GM12878 (cell line): Measurements from ENCODE around the gene HDDC3. TPM values are rescaled to one million over a fixed set of nuclear protein-coding genes. Genes with fewer than 3 reads are reported as not detected.

Source experiments
- ATAC-seq: fragments of 200-7000 bp; cut with Tn5 transposase; 3 replicates; pipeline ENCODE4 v1.9.1; 2020; ENCODE audit warnings: mild to moderate bottlenecking, moderate library complexity
- BruUV-seq: library from RNA; stranded (reverse); fragments of 400-500 nt; replicated peaks from 2 replicates; lab custom pipeline; 2021; lab: Mats Ljungman, UMichigan
- CTCF ChIA-PET: fragments of 300-600 bp; sonication (Branson Sonifier 250); formaldehyde crosslinking; extraction: SDS; loops from one replicate; lab custom pipeline; 2021; ENCODE audit warnings: inconsistent platforms; lab: Yijun Ruan, JAX
- POLR2A ChIA-PET: fragments of 350-600 bp; formaldehyde crosslinking; extraction: SDS; loops from one replicate; lab custom pipeline; 2021; ENCODE audit warnings: inconsistent platforms; lab: Charles Lee
- RAD21 ChIA-PET: fragments of 300-600 bp; sonication (Branson Sonifier 250); formaldehyde crosslinking; loops from one replicate; lab custom pipeline; 2023; ENCODE audit warnings: antibody characterized with exemption; ENCODE audit not compliant: unreplicated experiment; lab: Charles Lee
- SMC1A ChIA-PET: fragments of 300-600 bp; sonication (Branson Sonifier 250); formaldehyde crosslinking; loops from one replicate; lab custom pipeline; 2023; ENCODE audit not compliant: unreplicated experiment, uncharacterized antibody; lab: Charles Lee
- DNase-seq: peaks from one replicate; pipeline ENCODE4 v3.0.0-alpha.2; 2011; ENCODE audit warnings: low read depth, low spot score
- FAIRE-seq: peaks from 3 replicates; lab custom pipeline; 2011; peaks lifted over from hg19 to GRCh38; lab: Jason Lieb, UNC
- H2AFZ ChIP-seq: 2 replicates; pipeline ENCODE4 v1.6.0; 2011; ENCODE audit warnings: low read depth, low read length, control low read depth; ENCODE audit not compliant: control insufficient read depth
- H3K27ac ChIP-seq: 2 replicates; pipeline ENCODE4 v1.5.1; 2011; ENCODE audit warnings: control low read depth; ENCODE audit not compliant: control insufficient read depth, insufficient read depth
- H3K27me3 ChIP-seq, 2 experiments: replicated peaks in 1 of 2; 2 replicates each; pipeline versions ENCODE4 v1.6.0 to v1.6.1; 2011; ENCODE audit warnings: low read length in 1 of 2; ENCODE audit not compliant: control insufficient read depth in 2 of 2, insufficient read depth in 2 of 2
- H3K36me3 ChIP-seq, 2 experiments: 2 replicates each; pipeline ENCODE4 v1.5.1; 2011; ENCODE audit warnings: low read length in 1 of 2; ENCODE audit not compliant: control insufficient read depth in 2 of 2, insufficient read depth in 2 of 2
- H3K4me1 ChIP-seq: 2 replicates; pipeline ENCODE4 v1.6.1; 2011; ENCODE audit warnings: mild to moderate bottlenecking, low read length, moderate library complexity, mixed read lengths; ENCODE audit not compliant: control insufficient read depth, insufficient read depth
- H3K4me2 ChIP-seq: 2 replicates; pipeline ENCODE4 v1.6.0; 2011; ENCODE audit warnings: control low read depth; ENCODE audit not compliant: control insufficient read depth, insufficient read depth
- H3K4me3 ChIP-seq: fragments of 200-600 bp; sonication (generic); 2 replicates; pipeline ENCODE4 v1.5.1; 2016
- H3K79me2 ChIP-seq: 2 replicates; pipeline ENCODE4 v1.6.0; 2011; ENCODE audit warnings: low read length; ENCODE audit not compliant: control insufficient read depth, insufficient read depth
- H3K9ac ChIP-seq: 2 replicates; pipeline ENCODE4 v1.8.0; 2011; ENCODE audit warnings: low read length, control low read depth, mixed read lengths; ENCODE audit not compliant: control insufficient read depth, insufficient read depth
- H3K9me3 ChIP-seq: replicated peaks from 3 replicates; pipeline ENCODE4 v1.5.1; 2011; ENCODE audit warnings: mild to moderate bottlenecking, low read length; ENCODE audit not compliant: control insufficient read depth, insufficient read depth
- H4K20me1 ChIP-seq: 2 replicates; pipeline ENCODE4 v1.6.0; 2011; ENCODE audit not compliant: control insufficient read depth, insufficient read depth
- BACH1 ChIP-seq: fragments of 450-650 bp; IDR thresholded peaks from 2 replicates; pipeline ENCODE4 v1.6.1; 2017; ENCODE audit warnings: mild to moderate bottlenecking, borderline replicate concordance
- BCL3 ChIP-seq: IDR thresholded peaks from 2 replicates; pipeline ENCODE4 v1.6.1; 2011; ENCODE audit warnings: borderline replicate concordance, low read depth, mild to moderate bottlenecking, moderate library complexity, low read length; ENCODE audit not compliant: insufficient read depth, poor library complexity, severe bottlenecking
- BHLHE40 ChIP-seq, 2 experiments: fragments of 450-650 bp in 1 of 2; IDR thresholded peaks; 2 replicates each; pipeline ENCODE4 v1.6.1; 2011 to 2017; ENCODE audit warnings: low read depth in 2 of 2, borderline replicate concordance in 1 of 2, improper control_type of control experiment in 1 of 2, low read length in 1 of 2, mild to moderate bottlenecking in 1 of 2
- EED ChIP-seq: sonication (generic); IDR thresholded peaks from 2 replicates; pipeline ENCODE4 v1.6.1; 2016; ENCODE audit warnings: antibody characterized with exemption, low read depth
- EGR1 ChIP-seq, 2 experiments: IDR thresholded peaks; 1 replicate in 1 of 2; 2 replicates in 1 of 2; pipeline ENCODE4 v1.6.1; 2011 to 2012; ENCODE audit warnings: low read depth in 2 of 2, low read length in 2 of 2, borderline replicate concordance in 1 of 2, mild to moderate bottlenecking in 1 of 2, moderate library complexity in 1 of 2
- GATAD2B ChIP-seq: fragments of 450-650 bp; conservative IDR thresholded peaks from 2 replicates; pipeline ENCODE4 v1.6.1; 2017; ENCODE audit warnings: low read depth, mild to moderate bottlenecking, moderate library complexity
- IKZF1 ChIP-seq: fragments of 450-650 bp; conservative IDR thresholded peaks from 2 replicates; pipeline ENCODE4 v1.6.1; 2017; ENCODE audit warnings: antibody characterized with exemption, mild to moderate bottlenecking
- MEF2B ChIP-seq: fragments of 450-650 bp; IDR thresholded peaks from 2 replicates; pipeline ENCODE4 v1.6.1; 2018; ENCODE audit warnings: mild to moderate bottlenecking, moderate library complexity; ENCODE audit not compliant: partially characterized antibody, poor library complexity, severe bottlenecking
- MTA2 ChIP-seq: fragments of 450-650 bp; IDR thresholded peaks from 2 replicates; pipeline ENCODE4 v1.6.1; 2016; ENCODE audit warnings: low read depth, mild to moderate bottlenecking, moderate library complexity
- NBN ChIP-seq: fragments of 450-650 bp; IDR thresholded peaks from 2 replicates; pipeline ENCODE4 v1.6.1; 2016
- NR2F1 ChIP-seq: fragments of 450-650 bp; conservative IDR thresholded peaks from 2 replicates; pipeline ENCODE4 v1.6.1; 2017; ENCODE audit warnings: mild to moderate bottlenecking
- NRF1 ChIP-seq: conservative IDR thresholded peaks from 2 replicates; pipeline ENCODE4 v1.6.1; 2011; ENCODE audit warnings: mild to moderate bottlenecking, low read depth, low read length, improper control_type of control experiment
- RB1 ChIP-seq: fragments of 450-650 bp; formaldehyde crosslinking; IDR thresholded peaks from 2 replicates; pipeline ENCODE4 v1.6.1; 2017; ENCODE audit warnings: mild to moderate bottlenecking, borderline replicate concordance
- RELA ChIP-seq: fragments of 450-650 bp; IDR thresholded peaks from 2 replicates; pipeline ENCODE4 v1.8.0; 2014; ENCODE audit warnings: borderline replicate concordance; ENCODE audit not compliant: partially characterized antibody
- SRF ChIP-seq, 2 experiments: IDR thresholded peaks; 2 replicates each; pipeline ENCODE4 v1.6.1; 2011; ENCODE audit warnings: low read depth in 2 of 2, low read length in 2 of 2, mild to moderate bottlenecking in 1 of 2, moderate library complexity in 1 of 2
- ZNF217 ChIP-seq: fragments of 450-650 bp; IDR thresholded peaks from 2 replicates; pipeline ENCODE4 v1.6.1; 2017; ENCODE audit warnings: antibody characterized with exemption, mild to moderate bottlenecking
- ZNF274 ChIP-seq: IDR thresholded peaks from one replicate; pipeline ENCODE4 v1.8.0; 2011; ENCODE audit not compliant: insufficient read length, insufficient read depth
- ZNF622 ChIP-seq: fragments of 450-650 bp; IDR thresholded peaks from 2 replicates; pipeline ENCODE4 v1.6.1; 2017; ENCODE audit warnings: mild to moderate bottlenecking, inconsistent platforms
- WGBS: methylation state at CpG from one replicate; pipeline ENCODE4 v1.1.6; 2016; ENCODE audit warnings: low lambda C conversion rate; ENCODE audit not compliant: insufficient replicate concordance, insufficient coverage; ENCODE audit errors: missing lambda C conversion rate; 5-methylcytosine and 5-hydroxymethylcytosine counted together
- in situ Hi-C: fragments of 300-500 bp; cut with MboI; formaldehyde crosslinking; loops from 9 replicates; pipeline ENCODE4 v1.14.3; 2018; ENCODE audit warnings: mixed read lengths
- intact Hi-C: fragments of 100-400 bp; cut with micrococcal nuclease; formaldehyde crosslinking; loops from one replicate; pipeline ENCODE4 v1.14.2; 2022; ENCODE audit not compliant: unreplicated experiment
- polyA plus RNA-seq, 11 experiments: library from polyadenylated mRNA; depleted of rRNA in 4 of 11; unstranded in 6 of 11; stranded (reverse) in 5 of 11; fragments of >200 nt; fragmentation: Nextera tagmentation in 4 of 11; fragmentation: Illumina TruSeq in 1 of 11; extraction: Ambion mirVana in 4 of 11; extraction: Trizol in 1 of 11; gene quantifications; 1 replicate in 1 of 11; 2 replicates in 10 of 11; pipeline versions ENCODE4 v1.2.1 to v1.2.3, GENCODE V29; 2011 to 2016; ENCODE audit warnings: inconsistent platforms in 2 of 11, missing spikeins in 2 of 11, low read depth in 1 of 11
- total RNA-seq, 4 experiments: library from RNA; depleted of rRNA in 3 of 4; stranded (reverse); fragments of >200 nt in 3 of 4; fragmentation: Illumina TruSeq in 1 of 4; extraction: Trizol in 1 of 4; gene quantifications; 2 replicates each; pipeline versions ENCODE4 v1.2.1 to v1.2.3, GENCODE V29; 2013 to 2021
- TF ChIP-seq, protein P1 (sequence below): fragments of 450-650 bp; IDR thresholded peaks from 2 replicates; pipeline ENCODE4 v1.6.1; 2016; ENCODE audit warnings: mild to moderate bottlenecking

The HDDC3 gene
- total and polyA plus RNA-seq, 10 of the 15 experiments (the other 5 are each of a cell fraction or from before 2014, with no cell fraction given): 5.6 to 39.5 (median 23.0) TPM

GRCh38 chr15:90934949-90935751 is 2.8 kb upstream of the HDDC3 start, which contains the start of gene UNC45A:
Gene UNC45A (plus strand): TSS chr15:90935285. CDS start chr15:90935325, 40 bp downstream.
- Histone ChIP-seq H3K9ac (peak within 1 kb of the TSS; percentile 89), H3K4me1 (peaks cover 31% of the 10 kb centered on the region), H3K4me2 (peak within 1 kb of the TSS; percentile 91), H3K4me3 (peak within 1 kb of the TSS; percentile 79), H4K20me1 (no peaks in the 10 kb centered on the region; the same call in 1 of the 2 replicates), H2AFZ (peak within 1 kb of the TSS; percentile 91), H3K27ac (peak within 1 kb of the TSS; percentile 75), H3K9me3 (no peaks in the 10 kb centered on the region), H3K79me2 (peaks cover 25% of the 10 kb centered on the region), H3K27me3 (no peaks in the 10 kb centered on the region), H3K36me3 (peaks cover 3 to 5% of the 10 kb centered on the region in 2 experiments; a peak in 3 of 4 replicates)
- ChIA-PET CTCF (interaction anchor here (0.6 to 18.1 kb wide), 35 partner anchors 9 to 863 kb away, joined by 3 to 480 read pairs (median 4); partner anchors contain the start of genes FES, MAN2A2, RCCD1 and VPS33B), RAD21 (interaction anchor here (0.6 to 7.2 kb wide), 27 partner anchors 9 to 701 kb away, joined by 3 to 193 read pairs (median 4); partner anchors contain the start of genes BLM, CIB1, FES and GDPGP1), POLR2A (interaction anchor here (0.5 to 7.0 kb wide), 15 partner anchors 10 to 933 kb away, joined by 3 to 113 read pairs (median 4); partner anchors contain the start of genes MAN2A2 and RCCD1), SMC1A (interaction anchor here (0.7 to 9.2 kb wide), 14 partner anchors 11 to 703 kb away, joined by 3 to 225 read pairs (median 4); partner anchors contain the start of genes CRTC3, MAN2A2 and RCCD1)
- peak; percentile 89 for FAIRE-seq
- peak; percentile 80 for ATAC-seq
- in situ Hi-C loops (no loop called here), intact Hi-C loops (loop anchor here (1.0 to 10.0 kb wide), 6 partner anchors 19 to 293 kb away; partner anchors contain the start of genes BLM and RCCD1)
- BruUV-seq: no TSS peak
- WGBS: under 1% methylated on average over 36 of the region's 65 CpGs
- peak; percentile 60 for DNase-seq
- 0 out of 2 replicates have a peak, but pooled peaks have one; percentile 34 for TF ChIP-seq RB1
- no peak for TF ChIP-seq RELA
- no peak for TF ChIP-seq BCL3
- TF ChIP-seq EED: 0 out of 2 replicates have a peak, but pooled peaks have one; percentile 13
- peak; percentile 40; the same call in 1 of the 2 replicates for TF ChIP-seq NR2F1
- TF ChIP-seq MTA2: peak; percentile 29; the same call in 1 of the 2 replicates
- 0 out of 4 replicates have a peak, but pooled peaks of 1 of the 2 experiments have one; percentile 14 for TF ChIP-seq SRF (IDR thresholded peaks at IDR 0.05; ENCODE audit: low read depth in 2 of 2, low read length in 2 of 2)
- no peak for TF ChIP-seq ZNF622
- TF ChIP-seq, protein P1, sequence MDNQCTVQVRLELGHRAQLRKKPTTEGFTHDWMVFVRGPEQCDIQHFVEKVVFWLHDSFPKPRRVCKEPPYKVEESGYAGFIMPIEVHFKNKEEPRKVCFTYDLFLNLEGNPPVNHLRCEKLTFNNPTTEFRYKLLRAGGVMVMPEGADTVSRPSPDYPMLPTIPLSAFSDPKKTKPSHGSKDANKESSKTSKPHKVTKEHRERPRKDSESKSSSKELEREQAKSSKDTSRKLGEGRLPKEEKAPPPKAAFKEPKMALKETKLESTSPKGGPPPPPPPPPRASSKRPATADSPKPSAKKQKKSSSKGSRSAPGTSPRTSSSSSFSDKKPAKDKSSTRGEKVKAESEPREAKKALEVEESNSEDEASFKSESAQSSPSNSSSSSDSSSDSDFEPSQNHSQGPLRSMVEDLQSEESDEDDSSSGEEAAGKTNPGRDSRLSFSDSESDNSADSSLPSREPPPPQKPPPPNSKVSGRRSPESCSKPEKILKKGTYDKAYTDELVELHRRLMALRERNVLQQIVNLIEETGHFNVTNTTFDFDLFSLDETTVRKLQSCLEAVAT: peak; percentile 54; the same call in 1 of the 2 replicates
- TF ChIP-seq ZNF217: no peak
- 0 out of 2 replicates have a peak, but pooled peaks have one; percentile 28 for TF ChIP-seq IKZF1
- TF ChIP-seq NRF1: peak; percentile 43
- TF ChIP-seq BACH1: peak; percentile 41; the same call in 1 of the 2 replicates
- TF ChIP-seq NBN: peak; percentile 72; the same call in 1 of the 2 replicates
- peak; percentile 6; the same call in 1 of the 2 replicates for TF ChIP-seq GATAD2B
- TF ChIP-seq BHLHE40 (IDR thresholded peaks at IDR 0.05; ENCODE audit: borderline replicate concordance in 1 of 2, low read depth in 2 of 2, low read length in 1 of 2): peak; percentile 89 to 97; a peak in 3 of 4 replicates
- peak; percentile 40 for TF ChIP-seq MEF2B
- TF ChIP-seq ZNF274: no peak
- TF ChIP-seq EGR1 (IDR thresholded peaks at IDR 0.05; ENCODE audit: borderline replicate concordance in 1 of 2, low read depth in 2 of 2, low read length in 2 of 2): peak in 1 of 2 experiments; percentile 37; a peak in 1 of 3 replicates
